H1 (cell line): ENCODE data around the gene RBMX. TPM values are rescaled to one million over a fixed set of nuclear protein-coding genes. Genes with fewer than 3 reads are reported as not detected.

ENCODE experiments used
- CTCF ChIA-PET: fragments of 300-600 bp; sonication (Branson Sonifier 250); formaldehyde crosslinking; loops from one replicate; lab custom pipeline; 2021; ENCODE audit not compliant: partially characterized antibody; lab: Charles Lee
- POLR2A ChIA-PET: fragments of 300-600 bp; sonication (Branson Sonifier 250); formaldehyde crosslinking; loops from one replicate; lab custom pipeline; 2021; ENCODE audit warnings: inconsistent platforms; ENCODE audit not compliant: partially characterized antibody; lab: Charles Lee
- DNase-seq, 2 experiments: peaks; one replicate each; pipeline versions ENCODE4 v3.0.0 to v3.0.0-alpha.2; 2010 to 2022; ENCODE audit warnings: low spot score in 2 of 2, low read depth in 1 of 2, mixed read lengths in 1 of 2
- FAIRE-seq: peaks from 2 replicates; lab custom pipeline; 2011; peaks lifted over from hg19 to GRCh38; lab: Jason Lieb, UNC
- H2AFZ ChIP-seq: 2 replicates; pipeline ENCODE4 v1.8.1; 2012; ENCODE audit warnings: low read length, inconsistent platforms
- H2AK5ac ChIP-seq: 2 replicates; pipeline ENCODE4 v1.6.1; 2013; ENCODE audit warnings: low read depth, low read length
- H2BK120ac ChIP-seq: replicated peaks from 2 replicates; pipeline ENCODE3; 2013; ENCODE audit warnings: low read depth, low read length, inconsistent platforms
- H2BK12ac ChIP-seq: 2 replicates; pipeline ENCODE4 v1.6.1; 2013; ENCODE audit warnings: low read depth, low read length
- H2BK15ac ChIP-seq: 2 replicates; pipeline ENCODE4 v1.6.1; 2013; ENCODE audit warnings: low read length
- H2BK20ac ChIP-seq: 2 replicates; pipeline ENCODE4 v1.6.1; 2013; ENCODE audit warnings: low read length
- H2BK5ac ChIP-seq: 2 replicates; pipeline ENCODE4 v1.6.1; 2013; ENCODE audit warnings: low read depth, low read length
- H3K14ac ChIP-seq: 2 replicates; pipeline ENCODE4 v1.6.1; 2013; ENCODE audit warnings: inconsistent platforms; ENCODE audit not compliant: insufficient read length
- H3K18ac ChIP-seq: 2 replicates; pipeline ENCODE4 v1.6.1; 2013; ENCODE audit warnings: low read length; ENCODE audit errors: extremely low read depth
- H3K23ac ChIP-seq: 2 replicates; pipeline ENCODE4 v1.6.1; 2013; ENCODE audit warnings: inconsistent platforms; ENCODE audit not compliant: insufficient read length
- H3K23me2 ChIP-seq: 2 replicates; pipeline ENCODE4 v1.6.1; 2013; ENCODE audit warnings: low read depth, low read length
- H3K27ac ChIP-seq: 2 replicates; pipeline ENCODE4 v1.6.1; 2011; ENCODE audit warnings: low read depth, low read length, inconsistent platforms
- H3K27me3 ChIP-seq, 4 experiments: replicated peaks in 1 of 4; 1 replicate in 1 of 4; 2 replicates in 3 of 4; pipeline versions ENCODE4 v1.6.1 to v1.8.1; 2011 to 2013; ENCODE audit warnings: low read length in 3 of 4, mild to moderate bottlenecking in 3 of 4, inconsistent platforms in 2 of 4, mixed read lengths in 2 of 4, moderate library complexity in 1 of 4; ENCODE audit not compliant: control insufficient read depth in 3 of 4, insufficient read depth in 3 of 4; ENCODE audit errors: extremely low read depth in 1 of 4
- H3K36me3 ChIP-seq, 4 experiments: 2 replicates each; pipeline versions ENCODE4 v1.6.1 to v1.8.1; 2011 to 2013; ENCODE audit warnings: mild to moderate bottlenecking in 4 of 4, low read length in 3 of 4, moderate library complexity in 2 of 4, control low read depth in 1 of 4, inconsistent platforms in 1 of 4; ENCODE audit not compliant: insufficient read depth in 4 of 4, control insufficient read depth in 2 of 4
- H3K4ac ChIP-seq: replicated peaks from 2 replicates; pipeline ENCODE3; 2013; ENCODE audit warnings: low read length, low read depth, mixed read lengths, inconsistent platforms; ENCODE audit not compliant: insufficient read length
- H3K4me1 ChIP-seq, 4 experiments: replicated peaks in 1 of 4; 1 replicate in 1 of 4; 2 replicates in 3 of 4; pipeline versions ENCODE4 v1.6.1 to v1.8.1; 2011 to 2013; ENCODE audit warnings: low read length in 3 of 4, inconsistent platforms in 2 of 4, mixed read lengths in 1 of 4; ENCODE audit not compliant: insufficient read depth in 4 of 4, control insufficient read depth in 3 of 4
- H3K4me2 ChIP-seq, 2 experiments: 2 replicates each; pipeline versions ENCODE4 v1.6.1 to v1.8.1; 2011 to 2013; ENCODE audit warnings: low read depth in 2 of 2, low read length in 2 of 2, control low read depth in 1 of 2, inconsistent platforms in 1 of 2, mild to moderate bottlenecking in 1 of 2; ENCODE audit not compliant: insufficient read depth in 1 of 2
- H3K4me3 ChIP-seq, 4 experiments: fragments of 200-600, 300-600 bp in 1 of 4; sonication (generic), shearing (Covaris generic), sonication (Bioruptor Twin) in 1 of 4; 2 replicates each; pipeline versions ENCODE4 v1.5.1 to v1.8.1; 2011 to 2016; ENCODE audit warnings: low read length in 4 of 4, low read depth in 3 of 4, control low read depth in 2 of 4, inconsistent platforms in 2 of 4, mild to moderate bottlenecking in 2 of 4, mixed read lengths in 1 of 4, moderate library complexity in 1 of 4; ENCODE audit not compliant: insufficient read depth in 2 of 4; ENCODE audit errors: extremely low read depth in 1 of 4
- H3K56ac ChIP-seq: replicated peaks from 2 replicates; pipeline ENCODE3; 2013; ENCODE audit warnings: low read depth, mild to moderate bottlenecking, mixed read lengths, low read length, inconsistent platforms; ENCODE audit not compliant: insufficient read length
- H3K79me1 ChIP-seq: 2 replicates; pipeline ENCODE4 v1.6.1; 2013; ENCODE audit warnings: low read depth, low read length, control low read depth
- H3K79me2 ChIP-seq, 2 experiments: 2 replicates each; pipeline versions ENCODE4 v1.6.1 to v1.8.1; 2012 to 2013; ENCODE audit warnings: low read length in 2 of 2, mild to moderate bottlenecking in 2 of 2, inconsistent platforms in 1 of 2; ENCODE audit not compliant: insufficient read depth in 2 of 2, control insufficient read depth in 1 of 2
- H3K9ac ChIP-seq, 4 experiments: replicated peaks in 1 of 4; 1 replicate in 1 of 4; 2 replicates in 3 of 4; pipeline versions ENCODE4 v1.6.1 to v1.8.1; 2011 to 2013; ENCODE audit warnings: low read depth in 3 of 4, low read length in 3 of 4, control low read depth in 2 of 4, mild to moderate bottlenecking in 2 of 4, moderate library complexity in 2 of 4, inconsistent platforms in 1 of 4; ENCODE audit errors: extremely low read depth in 1 of 4
- H3K9me3 ChIP-seq, 2 experiments: 2 replicates each; pipeline versions ENCODE4 v1.6.1 to v1.8.1; 2012 to 2013; ENCODE audit warnings: mild to moderate bottlenecking in 2 of 2, moderate library complexity in 2 of 2, control low read depth in 1 of 2, inconsistent platforms in 1 of 2, low read depth in 1 of 2, low read length in 1 of 2, mixed read lengths in 1 of 2; ENCODE audit not compliant: insufficient read depth in 2 of 2
- H4K20me1 ChIP-seq, 2 experiments: replicated peaks in 1 of 2; 2 replicates each; pipeline versions ENCODE3 to v1.8.1; 2011 to 2013; ENCODE audit warnings: inconsistent platforms in 2 of 2, low read length in 2 of 2, mild to moderate bottlenecking in 1 of 2; ENCODE audit not compliant: insufficient read depth in 2 of 2, control insufficient read depth in 1 of 2
- H4K5ac ChIP-seq: 2 replicates; pipeline ENCODE4 v1.6.1; 2013; ENCODE audit warnings: low read length, low read depth, mixed read lengths, inconsistent platforms; ENCODE audit not compliant: insufficient read length
- H4K8ac ChIP-seq: 2 replicates; pipeline ENCODE4 v1.8.0; 2013; ENCODE audit warnings: mild to moderate bottlenecking, moderate library complexity, low read length, inconsistent platforms; ENCODE audit not compliant: insufficient read depth; ENCODE audit errors: extremely low read depth
- H4K91ac ChIP-seq: replicated peaks from 2 replicates; pipeline ENCODE3; 2013; ENCODE audit warnings: low read length, mixed read lengths, inconsistent platforms; ENCODE audit not compliant: insufficient read length
- EP300 ChIP-seq, 2 experiments: IDR thresholded peaks; 1 replicate in 1 of 2; 2 replicates in 1 of 2; pipeline ENCODE4 v1.6.1; 2011 to 2012; ENCODE audit warnings: low read depth in 2 of 2, low read length in 2 of 2, mild to moderate bottlenecking in 2 of 2, borderline replicate concordance in 1 of 2, inconsistent platforms in 1 of 2, moderate library complexity in 1 of 2
- GABPA ChIP-seq: IDR thresholded peaks from 2 replicates; pipeline ENCODE4 v1.6.1; 2011; ENCODE audit warnings: mild to moderate bottlenecking, low read length, moderate library complexity, borderline replicate concordance; ENCODE audit not compliant: insufficient read depth
- HDAC2 ChIP-seq, 2 experiments: fragments of 300-600 bp in 1 of 2; sonication (generic) in 1 of 2; IDR thresholded peaks; 2 replicates each; pipeline ENCODE4 v1.6.1; 2011 to 2012; ENCODE audit warnings: low read depth in 2 of 2, low read length in 2 of 2, mild to moderate bottlenecking in 2 of 2, moderate library complexity in 2 of 2, borderline replicate concordance in 1 of 2, inconsistent platforms in 1 of 2
- POLR2AphosphoS5 ChIP-seq: IDR thresholded peaks from 2 replicates; pipeline ENCODE4 v1.6.1; 2011; ENCODE audit warnings: low read depth, low read length
- RFX5 ChIP-seq: IDR thresholded peaks from 2 replicates; pipeline ENCODE4 v1.6.1; 2011; ENCODE audit warnings: low read depth, low read length, improper control_type of control experiment, borderline replicate concordance
- RNF2 ChIP-seq: fragments of 200-900, 300-1000 bp; sonication (generic); IDR thresholded peaks from 2 replicates; pipeline ENCODE4 v1.7.1; 2016; ENCODE audit warnings: borderline replicate concordance, low read depth, mild to moderate bottlenecking, antibody characterized with exemption, low read length; ENCODE audit not compliant: poor library complexity, severe bottlenecking; ENCODE audit errors: missing control alignments
- SIN3A ChIP-seq, 2 experiments: IDR thresholded peaks in 1 of 2; conservative IDR thresholded peaks in 1 of 2; 2 replicates each; pipeline ENCODE4 v1.6.1; 2011 to 2012; ENCODE audit warnings: low read length in 2 of 2, improper control_type of control experiment in 1 of 2, low read depth in 1 of 2, mild to moderate bottlenecking in 1 of 2
- SIRT6 ChIP-seq: IDR thresholded peaks from one replicate; pipeline ENCODE4 v1.7.1; 2012; ENCODE audit warnings: low read length, inconsistent platforms
- WGBS, 2 experiments: shearing (Covaris generic) in 1 of 2; methylation state at CpG; one replicate each; pipeline versions ENCODE4 v1.1.6 to v1.1.7; 2013 to 2015; ENCODE audit warnings: low lambda C conversion rate in 2 of 2, mixed read lengths in 2 of 2, inconsistent platforms in 1 of 2, low coverage in 1 of 2, missing lambda C conversion rate in 1 of 2; ENCODE audit not compliant: insufficient replicate concordance in 2 of 2, insufficient coverage in 1 of 2, insufficient read length in 1 of 2; ENCODE audit errors: extremely low coverage in 1 of 2, missing lambda C conversion rate in 1 of 2; 5-methylcytosine and 5-hydroxymethylcytosine counted together
- polyA plus RNA-seq, 7 experiments: library from polyadenylated mRNA; depleted of rRNA in 3 of 7; stranded (reverse) in 5 of 7; unstranded in 2 of 7; fragments of >200 nt in 5 of 7; fragments of 200-250 nt in 2 of 7; gene quantifications; 1 replicate in 5 of 7; 2 replicates in 1 of 7; 4 replicates in 1 of 7; pipeline versions ENCODE4 v1.2.1 to v1.2.3, GENCODE V29; 2011 to 2013; ENCODE audit warnings: missing spikeins in 2 of 7, mixed read lengths in 2 of 7
- total RNA-seq: library from RNA; stranded (reverse); fragmentation: NEBNext Ultra II Directional; extraction: Animal tissue kit (Norgen Biotek cat#: 25700); gene quantifications from 2 replicates; pipeline ENCODE4 v1.2.1, GENCODE V29; 2021
- TF ChIP-seq, protein P1 (sequence below): IDR thresholded peaks from 2 replicates; pipeline ENCODE4 v1.6.1; 2012; ENCODE audit warnings: inconsistent platforms
- TF ChIP-seq, protein P2 (sequence below): IDR thresholded peaks from 2 replicates; pipeline ENCODE4 v1.6.1; 2012; ENCODE audit warnings: inconsistent platforms

RBMX gene
- total and polyA plus RNA-seq, 2 of the 8 experiments (the other 6 are each of a cell fraction or from before 2014, with no cell fraction given): 213 to 476 TPM

DNA sequence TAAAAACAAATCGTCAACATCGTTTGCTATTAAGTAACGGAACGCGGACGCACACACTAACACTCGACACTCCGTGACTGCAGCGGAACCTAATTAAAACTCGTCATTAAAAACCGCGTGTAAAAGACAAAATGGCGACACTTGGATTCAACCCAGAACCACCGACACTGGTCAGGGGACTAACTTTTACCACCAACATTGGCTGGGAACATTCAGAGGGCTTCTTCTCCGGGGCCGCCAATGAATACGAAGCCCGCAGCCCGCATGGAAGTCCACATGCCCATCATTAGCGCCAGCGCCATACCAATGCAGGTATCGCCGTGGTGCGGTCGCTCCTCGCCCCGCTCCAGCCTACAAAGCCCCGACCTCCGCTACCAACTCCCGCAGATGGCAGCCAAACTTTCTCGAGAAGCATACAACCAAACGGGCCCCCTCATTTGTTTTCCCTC, 498 bp downstream of the RBMX start:
- H3K14ac ChIP-seq: no peak overlapping the region
- peak overlapping the region; percentile 98 for H2BK5ac ChIP-seq
- no peak overlapping the region for H2BK120ac ChIP-seq
- peak overlapping the region; percentile 8 for H3K4ac ChIP-seq
- H4K20me1 ChIP-seq: peaks cover 2 to 9% of the 10 kb centered on the region in 2 experiments
- no peaks in the 10 kb centered on the region for H3K79me1 ChIP-seq
- H2AK5ac ChIP-seq: peak overlapping the region; percentile 40; the same call in 1 of the 2 replicates
- FAIRE-seq: no peak
- H2AFZ ChIP-seq: no peak overlapping the region
- peak overlapping the region; percentile 60 to 72; a peak in 3 of 4 replicates for H3K4me2 ChIP-seq
- H2BK20ac ChIP-seq: no peak overlapping the region
- H3K4me3 ChIP-seq: peak overlapping the region; percentile 87 to 100 (median 92)
- 0% methylated on average over 12 of the region's 32 CpGs; no CpG with 5 or more reads in 1 of the 2 experiments for WGBS, 2 experiments
- H3K9ac ChIP-seq: peak overlapping the region; percentile 90 to 100 (median 98)
- H3K36me3 ChIP-seq: peaks cover 7 to 44% (median 25%) of the 10 kb centered on the region in 4 experiments
- no peaks in the 10 kb centered on the region for H3K9me3 ChIP-seq
- no peaks in the 10 kb centered on the region for H3K27me3 ChIP-seq
- H4K5ac ChIP-seq: peak overlapping the region; percentile 85
- H3K23ac ChIP-seq: no peak overlapping the region
- peak overlapping the region; percentile 97 for H3K27ac ChIP-seq
- POLR2A ChIA-PET: interaction anchor here (1.0 to 11.7 kb wide), 23 partner anchors 8 to 178 kb away, joined by 3 to 168 read pairs (median 5); no protein-coding TSS in a partner anchor
- H3K79me2 ChIP-seq: peaks cover 16 to 32% of the 10 kb centered on the region in 2 experiments
- CTCF ChIA-PET: interaction anchor here (2.0 kb wide), 1 partner anchor 45 kb away, joined by 4 read pairs; no protein-coding TSS in a partner anchor
- no peak overlapping the region for H2BK15ac ChIP-seq
- H4K8ac ChIP-seq: peak overlapping the region; percentile 98; the same call in 1 of the 2 replicates
- peak overlapping the region; percentile 30 for H3K56ac ChIP-seq
- peak in 1 of 2 experiments; percentile 47 for DNase-seq
- peak overlapping the region; percentile 91 for H4K91ac ChIP-seq
- H2BK12ac ChIP-seq: no peak overlapping the region
- peaks cover 0 to 5% (median 0%) of the 10 kb centered on the region in 4 experiments; a peak in 1 of 7 replicates for H3K4me1 ChIP-seq
- H3K18ac ChIP-seq: peak overlapping the region; percentile 100
- 0 out of 2 replicates have a peak, but pooled peaks cover 4% of the 10 kb centered on the region for H3K23me2 ChIP-seq
- TF ChIP-seq EP300 (IDR thresholded peaks at IDR 0.05; ENCODE audit: borderline replicate concordance in 1 of 2, low read depth in 2 of 2, low read length in 2 of 2) (no peak), SIRT6 (no peak), SIN3A (conservative IDR thresholded peaks at IDR 0.05 in 1 of 2, IDR thresholded peaks at IDR 0.05 in 1 of 2; ENCODE audit: low read depth in 1 of 2, low read length in 2 of 2) (0 out of 4 replicates have a peak, but pooled peaks of 1 of the 2 experiments have one; percentile 10), POLR2AphosphoS5 (peak; percentile 42), RNF2 (no peak), GABPA (no peak), RFX5 (no peak), HDAC2 (IDR thresholded peaks at IDR 0.05; ENCODE audit: borderline replicate concordance in 1 of 2, low read depth in 2 of 2, low read length in 2 of 2) (peak in 1 of 2 experiments; percentile 30; a peak in 1 of 4 replicates)
- TF ChIP-seq, protein P1, sequence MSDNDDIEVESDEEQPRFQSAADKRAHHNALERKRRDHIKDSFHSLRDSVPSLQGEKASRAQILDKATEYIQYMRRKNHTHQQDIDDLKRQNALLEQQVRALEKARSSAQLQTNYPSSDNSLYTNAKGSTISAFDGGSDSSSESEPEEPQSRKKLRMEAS: no peak
- TF ChIP-seq, protein P2, sequence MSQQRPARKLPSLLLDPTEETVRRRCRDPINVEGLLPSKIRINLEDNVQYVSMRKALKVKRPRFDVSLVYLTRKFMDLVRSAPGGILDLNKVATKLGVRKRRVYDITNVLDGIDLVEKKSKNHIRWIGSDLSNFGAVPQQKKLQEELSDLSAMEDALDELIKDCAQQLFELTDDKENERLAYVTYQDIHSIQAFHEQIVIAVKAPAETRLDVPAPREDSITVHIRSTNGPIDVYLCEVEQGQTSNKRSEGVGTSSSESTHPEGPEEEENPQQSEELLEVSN: no peak
